Hepatocyte (in vitro differentiated cells): ENCODE measurements around the gene REN.

ENCODE experiments used
- EZH2 ChIP-seq: fragments of 200-600 bp; sonication (generic); IDR thresholded peaks from 2 replicates; pipeline ENCODE4 v1.6.1; 2016; ENCODE audit warnings: antibody characterized with exemption, mild to moderate bottlenecking, borderline replicate concordance
- EZH2phosphoT487 ChIP-seq: fragments of 200-600 bp; sonication (generic); IDR thresholded peaks from one replicate; pipeline ENCODE4 v1.6.1; 2018; ENCODE audit warnings: antibody characterized with exemption, mild to moderate bottlenecking, low read depth, moderate library complexity; ENCODE audit not compliant: unreplicated experiment, severe bottlenecking
- TF ChIP-seq, protein P1 (sequence below): fragments of 200-600 bp; sonication (generic); IDR thresholded peaks from 2 replicates; pipeline ENCODE4 v1.5.1; 2016; ENCODE audit warnings: antibody characterized with exemption, mild to moderate bottlenecking; ENCODE audit not compliant: poor library complexity

DNA sequence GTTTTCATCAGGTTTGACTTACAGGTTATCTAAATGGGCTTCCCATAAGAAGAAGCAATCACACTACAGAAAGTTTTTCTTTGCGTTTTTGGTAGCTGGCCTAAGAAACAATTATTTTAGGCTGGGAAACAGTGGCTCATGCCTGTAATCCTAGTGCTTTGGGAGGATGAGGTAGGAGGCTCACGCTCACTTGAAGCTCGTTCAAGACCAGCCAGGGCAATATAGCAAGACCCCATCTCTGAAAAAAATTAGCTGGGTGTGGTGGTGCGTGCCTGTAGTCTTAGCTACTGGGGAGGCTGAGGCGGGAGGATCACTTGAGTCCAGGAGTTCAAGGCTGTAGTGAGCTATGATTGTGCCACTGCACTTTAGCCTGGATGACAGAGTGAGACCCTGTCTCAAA, 1.6 kb upstream of the REN start:
- no peak for TF ChIP-seq EZH2
- TF ChIP-seq, protein P1, sequence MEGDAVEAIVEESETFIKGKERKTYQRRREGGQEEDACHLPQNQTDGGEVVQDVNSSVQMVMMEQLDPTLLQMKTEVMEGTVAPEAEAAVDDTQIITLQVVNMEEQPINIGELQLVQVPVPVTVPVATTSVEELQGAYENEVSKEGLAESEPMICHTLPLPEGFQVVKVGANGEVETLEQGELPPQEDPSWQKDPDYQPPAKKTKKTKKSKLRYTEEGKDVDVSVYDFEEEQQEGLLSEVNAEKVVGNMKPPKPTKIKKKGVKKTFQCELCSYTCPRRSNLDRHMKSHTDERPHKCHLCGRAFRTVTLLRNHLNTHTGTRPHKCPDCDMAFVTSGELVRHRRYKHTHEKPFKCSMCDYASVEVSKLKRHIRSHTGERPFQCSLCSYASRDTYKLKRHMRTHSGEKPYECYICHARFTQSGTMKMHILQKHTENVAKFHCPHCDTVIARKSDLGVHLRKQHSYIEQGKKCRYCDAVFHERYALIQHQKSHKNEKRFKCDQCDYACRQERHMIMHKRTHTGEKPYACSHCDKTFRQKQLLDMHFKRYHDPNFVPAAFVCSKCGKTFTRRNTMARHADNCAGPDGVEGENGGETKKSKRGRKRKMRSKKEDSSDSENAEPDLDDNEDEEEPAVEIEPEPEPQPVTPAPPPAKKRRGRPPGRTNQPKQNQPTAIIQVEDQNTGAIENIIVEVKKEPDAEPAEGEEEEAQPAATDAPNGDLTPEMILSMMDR = no peak
- TF ChIP-seq EZH2phosphoT487 = no peak
